ENCODE measurements around the gene MARK2. TPM values are rescaled to one million over a fixed set of nuclear protein-coding genes. Genes with fewer than 3 reads are reported as not detected.

MARK2 gene
- total RNA-seq, 1 donor = 16.4 TPM

DNA sequence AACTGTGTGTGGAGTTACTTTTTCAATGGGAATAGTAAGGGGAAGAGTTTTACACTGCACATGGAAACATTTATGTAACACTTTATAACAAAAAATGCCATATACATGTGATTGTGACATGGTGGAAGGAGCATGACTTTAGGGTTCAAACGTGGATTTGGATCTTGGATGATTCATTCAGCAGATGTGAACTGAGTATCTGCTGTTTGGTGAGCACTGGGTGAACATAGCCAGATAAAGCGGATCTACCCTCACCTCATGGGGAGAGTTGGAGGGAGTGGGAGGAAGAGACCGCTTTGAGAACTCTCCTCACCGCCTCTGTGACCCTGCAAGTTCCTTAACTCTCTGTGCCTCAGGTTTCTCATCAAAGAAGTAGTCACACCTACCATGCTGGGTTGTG lies 103.0 kb downstream of the MARK2 start:
- no peak for DNase-seq (ENCODE audit: low read depth)
- TF ChIP-seq CTCF (IDR thresholded peaks at IDR 0.05; ENCODE audit: insufficient read depth, low read depth, low read length) = no peak
- H3K4me3 ChIP-seq (ENCODE audit: low read depth, low read length) = no peak overlapping the region

DNA sequence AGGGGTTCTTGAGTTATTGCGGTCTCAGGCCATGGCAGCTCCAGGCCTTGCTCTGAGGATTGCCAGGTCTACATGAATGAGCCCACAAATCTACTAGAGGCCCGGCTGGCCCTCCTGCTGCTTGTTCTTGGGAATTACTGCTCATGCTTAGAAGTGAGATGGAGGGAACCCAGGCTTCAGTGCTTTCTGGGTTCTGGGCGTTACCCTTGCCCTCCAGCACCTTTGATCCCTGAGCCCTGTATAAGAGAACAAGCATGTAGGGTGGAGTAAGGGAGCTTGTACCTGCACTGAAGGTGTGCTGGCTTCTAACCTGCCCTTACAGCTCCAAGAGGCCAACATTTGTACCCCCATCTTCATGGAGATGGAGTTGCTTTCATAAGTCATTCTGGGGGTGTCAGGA lies 103.9 kb downstream of the MARK2 start:
- DNase-seq (ENCODE audit: low read depth) = no peak
- no peak for TF ChIP-seq CTCF (IDR thresholded peaks at IDR 0.05; ENCODE audit: insufficient read depth, low read depth, low read length)
- no peak overlapping the region for H3K4me3 ChIP-seq (ENCODE audit: low read depth, low read length)

DNA sequence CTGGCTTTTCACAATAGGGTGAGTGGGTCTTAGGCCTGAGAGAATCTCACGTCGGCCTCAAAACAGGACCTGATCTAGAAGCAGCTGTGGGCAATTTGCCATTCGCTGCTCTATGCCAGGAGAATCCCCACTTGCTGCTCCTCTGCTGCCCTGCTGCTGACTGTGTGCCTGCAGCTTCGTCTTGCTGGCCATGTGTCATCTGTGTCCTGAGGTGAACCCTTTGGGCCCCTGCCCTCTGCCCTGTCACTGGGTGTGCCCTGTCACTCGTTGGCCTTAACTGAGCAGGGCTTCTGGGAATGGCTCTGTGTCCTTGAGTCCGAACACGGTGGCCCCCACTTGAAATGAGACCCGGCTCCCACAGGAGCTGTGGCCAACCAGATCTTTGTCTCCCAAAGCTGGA lies 106.1 kb downstream of the MARK2 start:
- DNase-seq (ENCODE audit: low read depth) = no peak
- TF ChIP-seq CTCF (IDR thresholded peaks at IDR 0.05; ENCODE audit: insufficient read depth, low read depth, low read length) = no peak
- H3K4me3 ChIP-seq (ENCODE audit: low read depth, low read length) = no peak overlapping the region

DNA sequence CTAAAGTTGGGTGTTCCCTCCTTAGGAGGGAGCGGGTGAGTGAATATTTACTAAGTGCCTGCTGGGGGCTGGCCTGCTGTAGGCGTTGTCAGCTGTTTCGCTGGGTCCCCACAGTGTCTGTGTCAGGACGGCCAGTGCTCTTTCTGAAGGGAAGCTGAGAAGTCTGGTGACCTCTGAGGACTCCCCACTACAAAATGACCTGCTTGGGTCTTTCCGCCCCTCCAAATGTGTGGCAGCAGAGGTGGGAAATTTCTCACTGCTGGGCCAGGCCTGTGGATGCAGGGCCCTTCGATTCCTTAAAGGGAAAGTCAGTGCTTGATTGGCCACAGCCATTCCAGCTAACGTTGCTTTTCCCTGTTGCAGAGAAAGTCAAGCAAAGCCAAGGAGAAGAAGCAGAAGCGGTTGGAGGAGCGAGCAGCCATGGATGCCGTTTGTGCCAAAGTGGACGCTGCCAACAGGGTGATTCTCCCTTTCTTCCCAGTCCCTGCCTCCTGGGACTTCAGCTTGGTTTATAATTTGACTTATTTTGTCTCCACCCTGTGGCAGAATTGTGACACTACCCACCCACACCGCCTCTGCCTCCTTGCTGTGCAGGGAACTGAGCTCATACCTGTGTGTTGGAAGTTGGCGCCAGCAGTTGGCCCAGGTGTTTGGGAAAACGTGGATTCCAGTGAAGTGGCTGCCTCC lies 106.7 kb downstream of the MARK2 start:
- peak; percentile 77 for DNase-seq (ENCODE audit: low read depth)
- TF ChIP-seq CTCF (IDR thresholded peaks at IDR 0.05; ENCODE audit: insufficient read depth, low read depth, low read length) = peak; percentile 68
- H3K4me3 ChIP-seq (ENCODE audit: low read depth, low read length) = no peak overlapping the region

- no peak overlapping the region for H3K4me3 ChIP-seq (ENCODE audit: low read depth, low read length)
- no peak for DNase-seq (ENCODE audit: low read depth)
- TF ChIP-seq CTCF (IDR thresholded peaks at IDR 0.05; ENCODE audit: insufficient read depth, low read depth, low read length) = no peak
Observed at GRCh38 chr11:63951779-63952536, 113.0 kb downstream of the MARK2 start.

GRCh38 chr11:63952570-63952969 lies 113.7 kb downstream of the MARK2 start:
- DNase-seq (ENCODE audit: low read depth) = no peak
- no peak for TF ChIP-seq CTCF (IDR thresholded peaks at IDR 0.05; ENCODE audit: insufficient read depth, low read depth, low read length)
- H3K4me3 ChIP-seq (ENCODE audit: low read depth, low read length) = no peak overlapping the region

Data from fibroblast of villous mesenchyme (primary cell).